GM12878 (cell line): ENCODE data around the gene CATSPER1. TPM values are rescaled to one million over a fixed set of nuclear protein-coding genes. Genes with fewer than 3 reads are reported as not detected.

Experiments used
- ATF7 ChIP-seq: fragments of 450-650 bp; IDR thresholded peaks from 2 replicates; pipeline ENCODE4 v1.6.1; 2016; ENCODE audit warnings: low read depth, mild to moderate bottlenecking
- BRCA1 ChIP-seq: IDR thresholded peaks from 2 replicates; pipeline ENCODE4 v1.6.1; 2011; ENCODE audit warnings: low read depth, low read length, improper control_type of control experiment
- E2F4 ChIP-seq: IDR thresholded peaks from 2 replicates; pipeline ENCODE4 v1.6.1; 2012; ENCODE audit warnings: low read depth, low read length, improper control_type of control experiment
- FOXM1 ChIP-seq: IDR thresholded peaks from 2 replicates; pipeline ENCODE4 v1.6.1; 2012; ENCODE audit warnings: low read depth, mild to moderate bottlenecking, inconsistent platforms, low read length, moderate library complexity
- GABPA ChIP-seq: IDR thresholded peaks from 2 replicates; pipeline ENCODE4 v1.6.1; 2014; ENCODE audit warnings: antibody characterized with exemption, low read depth, mild to moderate bottlenecking, inconsistent platforms
- HDAC6 ChIP-seq: fragments of 200-600 bp; sonication (generic); IDR thresholded peaks from one replicate; pipeline ENCODE4 v1.8.0; 2017; ENCODE audit warnings: antibody characterized with exemption; ENCODE audit not compliant: unreplicated experiment
- IKZF2 ChIP-seq, 2 experiments: fragments of 450-650 bp; IDR thresholded peaks; 2 replicates each; pipeline ENCODE4 v1.6.1; 2017; ENCODE audit warnings: mild to moderate bottlenecking in 2 of 2, moderate library complexity in 2 of 2
- JUNB ChIP-seq: IDR thresholded peaks from 2 replicates; pipeline ENCODE4 v1.6.1; 2016; ENCODE audit warnings: antibody characterized with exemption, mild to moderate bottlenecking
- JUND ChIP-seq: IDR thresholded peaks from 2 replicates; pipeline ENCODE4 v1.6.1; 2012; ENCODE audit warnings: low read depth, mild to moderate bottlenecking, low read length, improper control_type of control experiment, moderate library complexity
- MTA2 ChIP-seq: fragments of 450-650 bp; IDR thresholded peaks from 2 replicates; pipeline ENCODE4 v1.6.1; 2016; ENCODE audit warnings: low read depth, mild to moderate bottlenecking, moderate library complexity
- MYB ChIP-seq: fragments of 150-350 bp; IDR thresholded peaks from 2 replicates; pipeline ENCODE4 v1.6.1; 2014; ENCODE audit warnings: mild to moderate bottlenecking, low read depth, low read length, borderline replicate concordance
- NR2C2 ChIP-seq: IDR thresholded peaks from 2 replicates; pipeline ENCODE4 v1.6.1; 2011; ENCODE audit warnings: borderline replicate concordance, low read depth; ENCODE audit not compliant: control insufficient read depth, insufficient read length
- NRF1 ChIP-seq: conservative IDR thresholded peaks from 2 replicates; pipeline ENCODE4 v1.6.1; 2011; ENCODE audit warnings: mild to moderate bottlenecking, low read depth, low read length, improper control_type of control experiment
- PAX5 ChIP-seq: IDR thresholded peaks from 2 replicates; pipeline ENCODE4 v1.6.1; 2011; ENCODE audit warnings: low read depth, low read length, borderline replicate concordance
- PAX8 ChIP-seq: fragments of 450-650 bp; IDR thresholded peaks from 2 replicates; pipeline ENCODE4 v1.6.1; 2017; ENCODE audit warnings: mild to moderate bottlenecking, moderate library complexity
- PBX3 ChIP-seq: IDR thresholded peaks from 2 replicates; pipeline ENCODE4 v1.6.1; 2011; ENCODE audit warnings: mild to moderate bottlenecking, low read depth, low read length, moderate library complexity; ENCODE audit not compliant: insufficient replicate concordance
- POLR2A ChIP-seq: IDR thresholded peaks from 2 replicates; pipeline ENCODE4 v1.6.1; 2011; ENCODE audit warnings: low read depth, mild to moderate bottlenecking, low read length
- POLR2AphosphoS2 ChIP-seq: IDR thresholded peaks from 2 replicates; pipeline ENCODE4 v1.6.1; 2011; ENCODE audit warnings: low read depth, mild to moderate bottlenecking, low read length, improper control_type of control experiment, moderate library complexity
- RB1 ChIP-seq: fragments of 450-650 bp; formaldehyde crosslinking; IDR thresholded peaks from 2 replicates; pipeline ENCODE4 v1.6.1; 2017; ENCODE audit warnings: mild to moderate bottlenecking, borderline replicate concordance
- SIX5 ChIP-seq: IDR thresholded peaks from 2 replicates; pipeline ENCODE4 v1.6.1; 2011; ENCODE audit warnings: mild to moderate bottlenecking, low read depth, low read length, moderate library complexity; ENCODE audit not compliant: severe bottlenecking
- SMAD1 ChIP-seq: fragments of 450-650 bp; IDR thresholded peaks from 2 replicates; pipeline ENCODE4 v1.6.1; 2018; ENCODE audit warnings: mild to moderate bottlenecking, low read depth; ENCODE audit not compliant: partially characterized antibody
- SUPT20H ChIP-seq: IDR thresholded peaks from 2 replicates; pipeline ENCODE4 v1.6.1; 2011; ENCODE audit warnings: low read depth, mild to moderate bottlenecking, low read length, moderate library complexity, borderline replicate concordance; ENCODE audit not compliant: control insufficient read depth
- SUZ12 ChIP-seq: fragments of 200-600 bp; sonication (generic); IDR thresholded peaks from one replicate; pipeline ENCODE4 v1.6.1; 2018; ENCODE audit warnings: antibody characterized with exemption, mild to moderate bottlenecking; ENCODE audit not compliant: unreplicated experiment
- WRNIP1 ChIP-seq: IDR thresholded peaks from 2 replicates; pipeline ENCODE4 v1.6.1; 2011; ENCODE audit warnings: low read depth, low read length, improper control_type of control experiment, borderline replicate concordance
- polyA plus RNA-seq, 11 experiments: library from polyadenylated mRNA; depleted of rRNA in 4 of 11; unstranded in 6 of 11; stranded (reverse) in 5 of 11; fragments of >200 nt; fragmentation: Nextera tagmentation in 4 of 11; fragmentation: Illumina TruSeq in 1 of 11; extraction: Ambion mirVana in 4 of 11; extraction: Trizol in 1 of 11; gene quantifications; 1 replicate in 1 of 11; 2 replicates in 10 of 11; pipeline versions ENCODE4 v1.2.1 to v1.2.3, GENCODE V29; 2011 to 2016; ENCODE audit warnings: inconsistent platforms in 2 of 11, missing spikeins in 2 of 11, low read depth in 1 of 11
- total RNA-seq, 4 experiments: library from RNA; depleted of rRNA in 3 of 4; stranded (reverse); fragments of >200 nt in 3 of 4; fragmentation: Illumina TruSeq in 1 of 4; extraction: Trizol in 1 of 4; gene quantifications; 2 replicates each; pipeline versions ENCODE4 v1.2.1 to v1.2.3, GENCODE V29; 2013 to 2021
- TF ChIP-seq, protein P1 (sequence below): fragments of 450-650 bp; IDR thresholded peaks from 2 replicates; pipeline ENCODE4 v1.6.1; 2017; ENCODE audit warnings: borderline replicate concordance
- TF ChIP-seq, protein P2 (sequence below): IDR thresholded peaks from 2 replicates; pipeline ENCODE4 v1.6.1; 2011; ENCODE audit warnings: borderline replicate concordance, low read depth, mild to moderate bottlenecking, moderate library complexity, low read length; ENCODE audit not compliant: insufficient read depth, poor library complexity, severe bottlenecking

Gene CATSPER1
- total and polyA plus RNA-seq, 10 of the 15 experiments (the other 5 are each of a cell fraction or from before 2014, with no cell fraction given) = 0.02 to 0.05 TPM; not detected in 8

DNA sequence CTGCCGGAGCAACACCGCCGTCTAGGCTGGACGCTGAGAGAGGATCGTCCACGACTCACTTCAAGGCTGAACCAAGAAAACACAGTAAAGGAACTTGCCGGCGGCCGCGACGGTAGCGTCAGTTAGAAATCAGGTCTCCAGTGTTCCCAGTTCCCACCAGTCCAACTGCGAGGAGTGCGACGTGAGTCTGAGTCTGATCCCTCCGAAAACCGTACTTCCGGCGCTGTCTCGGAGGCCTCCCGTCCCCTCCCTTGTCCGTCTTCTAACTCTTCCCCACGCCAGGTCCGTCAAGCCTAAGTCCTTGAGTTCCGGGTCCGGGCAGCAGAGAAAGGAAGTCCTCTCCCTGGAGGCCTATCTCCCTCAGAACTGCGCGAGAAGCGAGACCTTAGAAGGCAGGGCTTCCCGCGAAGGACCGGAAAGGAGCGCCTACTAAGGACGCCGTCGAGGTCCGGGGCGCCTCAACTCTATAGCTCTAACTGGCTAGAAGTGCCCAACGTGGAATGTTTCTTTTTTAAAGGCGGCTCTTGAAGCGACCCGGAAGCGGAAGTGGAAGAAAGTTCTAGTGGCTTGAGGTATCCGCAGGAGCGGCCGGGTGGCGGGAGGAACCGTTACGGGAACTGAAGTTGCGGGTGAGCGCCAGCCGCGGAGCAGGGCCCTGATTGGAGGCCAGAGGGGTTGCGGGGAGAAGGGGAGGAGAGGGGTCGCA is 24.2 kb downstream of the CATSPER1 start, which contains the start of the genes BANF1 and EIF1AD (continued):
- TF ChIP-seq HDAC6 (no peak), PBX3 (peak; percentile 43), PAX8 (no peak), MTA2 (peak; percentile 95), RB1 (peak; percentile 98), MYB (no peak), SIX5 (peak; percentile 79), FOXM1 (peak; percentile 72; the same call in 1 of the 2 replicates), E2F4 (peak; percentile 36; the same call in 1 of the 2 replicates), ATF7 (peak; percentile 80), SUZ12 (no peak), NR2C2 (peak; percentile 71), POLR2AphosphoS2 (peak; percentile 82), SMAD1 (peak; percentile 38), IKZF2 (IDR thresholded peaks at IDR 0.05) (peak; percentile 56 to 71), GABPA (peak; percentile 98), PAX5 (0 out of 2 replicates have a peak, but pooled peaks have one; percentile 37), BRCA1 (peak; percentile 55), JUNB (peak; percentile 20; the same call in 1 of the 2 replicates), SUPT20H (no peak), WRNIP1 (peak; percentile 99), JUND (no peak), NRF1 (no peak), POLR2A (peak; percentile 96)
- TF ChIP-seq, protein P1, sequence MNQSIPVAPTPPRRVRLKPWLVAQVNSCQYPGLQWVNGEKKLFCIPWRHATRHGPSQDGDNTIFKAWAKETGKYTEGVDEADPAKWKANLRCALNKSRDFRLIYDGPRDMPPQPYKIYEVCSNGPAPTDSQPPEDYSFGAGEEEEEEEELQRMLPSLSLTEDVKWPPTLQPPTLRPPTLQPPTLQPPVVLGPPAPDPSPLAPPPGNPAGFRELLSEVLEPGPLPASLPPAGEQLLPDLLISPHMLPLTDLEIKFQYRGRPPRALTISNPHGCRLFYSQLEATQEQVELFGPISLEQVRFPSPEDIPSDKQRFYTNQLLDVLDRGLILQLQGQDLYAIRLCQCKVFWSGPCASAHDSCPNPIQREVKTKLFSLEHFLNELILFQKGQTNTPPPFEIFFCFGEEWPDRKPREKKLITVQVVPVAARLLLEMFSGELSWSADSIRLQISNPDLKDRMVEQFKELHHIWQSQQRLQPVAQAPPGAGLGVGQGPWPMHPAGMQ = peak; percentile 64; the same call in 1 of the 2 replicates
- TF ChIP-seq, protein P2, sequence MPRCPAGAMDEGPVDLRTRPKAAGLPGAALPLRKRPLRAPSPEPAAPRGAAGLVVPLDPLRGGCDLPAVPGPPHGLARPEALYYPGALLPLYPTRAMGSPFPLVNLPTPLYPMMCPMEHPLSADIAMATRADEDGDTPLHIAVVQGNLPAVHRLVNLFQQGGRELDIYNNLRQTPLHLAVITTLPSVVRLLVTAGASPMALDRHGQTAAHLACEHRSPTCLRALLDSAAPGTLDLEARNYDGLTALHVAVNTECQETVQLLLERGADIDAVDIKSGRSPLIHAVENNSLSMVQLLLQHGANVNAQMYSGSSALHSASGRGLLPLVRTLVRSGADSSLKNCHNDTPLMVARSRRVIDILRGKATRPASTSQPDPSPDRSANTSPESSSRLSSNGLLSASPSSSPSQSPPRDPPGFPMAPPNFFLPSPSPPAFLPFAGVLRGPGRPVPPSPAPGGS = no peak
